OCI-LY3 (cell line): ENCODE results near the gene LAMA3.
"Not testable (repeated sequence)": the region's sequence is repeated elsewhere in the genome, so short reads cannot be mapped to it uniquely, and the experiment has no call there.

Experiments
- H2AFZ ChIP-seq: fragments of 200-600, 300-600 bp; shearing (Covaris generic); 2 replicates; pipeline ENCODE4 v1.6.0; 2014; ENCODE audit warnings: antibody characterized with exemption, low read depth, low read length
- H3K27ac ChIP-seq: fragments of 200-600, 300-600 bp; sonication (generic); 2 replicates; pipeline ENCODE4 v1.5.1; 2014; ENCODE audit warnings: mild to moderate bottlenecking, low read length, moderate library complexity, mixed read lengths
- H3K27me3 ChIP-seq: fragments of 200-600, 300-600 bp; sonication (generic); 2 replicates; pipeline ENCODE4 v1.6.1; 2014; ENCODE audit warnings: low read depth, low read length, mixed read lengths
- H3K36me3 ChIP-seq: fragments of 200-600, 300-600 bp; sonication (generic); replicated peaks from 2 replicates; pipeline ENCODE3; 2014; ENCODE audit warnings: low read depth, low read length, mixed read lengths
- H3K4me1 ChIP-seq: fragments of 300-600, 200-600 bp; sonication (generic); 2 replicates; pipeline ENCODE4 v1.6.1; 2014; ENCODE audit warnings: low read length, mixed read lengths
- H3K4me2 ChIP-seq: fragments of 200-600, 300-600 bp; sonication (generic); 2 replicates; pipeline ENCODE4 v1.6.1; 2014; ENCODE audit warnings: low read length, mixed read lengths
- H3K4me3 ChIP-seq: fragments of 300-600, 200-600 bp; sonication (generic); 2 replicates; pipeline ENCODE4 v1.5.1; 2014; ENCODE audit warnings: antibody characterized with exemption, mild to moderate bottlenecking, low read length, moderate library complexity
- H3K79me2 ChIP-seq: fragments of 300-600, 200-600 bp; shearing (Covaris generic); 2 replicates; pipeline ENCODE4 v1.6.1; 2014; ENCODE audit warnings: mild to moderate bottlenecking, low read length, mixed read lengths
- H3K9ac ChIP-seq: fragments of 300-600, 200-600 bp; shearing (Covaris generic); 2 replicates; pipeline ENCODE4 v1.6.0; 2014; ENCODE audit warnings: mild to moderate bottlenecking, low read length, moderate library complexity
- H3K9me3 ChIP-seq: fragments of 200-600, 300-600 bp; shearing (Covaris generic); 2 replicates; pipeline ENCODE4 v1.6.1; 2014; ENCODE audit warnings: low read length, mixed read lengths; ENCODE audit not compliant: insufficient read depth
- H4K20me1 ChIP-seq: fragments of 200-600, 300-600 bp; sonication (generic); 2 replicates; pipeline ENCODE4 v1.6.1; 2016; ENCODE audit warnings: low read length, mixed read lengths; ENCODE audit not compliant: insufficient read depth
- EZH2phosphoT487 ChIP-seq: fragments of 200-600 bp; shearing (Covaris generic); IDR thresholded peaks from 2 replicates; pipeline ENCODE4 v1.6.1; 2018; ENCODE audit warnings: antibody characterized with exemption, mixed run types, low read depth
- TF ChIP-seq, protein P1 (sequence below): fragments of 200-600, 300-600 bp; sonication (generic); IDR thresholded peaks from 2 replicates; pipeline ENCODE4 v1.5.1; 2014; ENCODE audit warnings: antibody characterized with exemption, low read length, low read depth

Gene LAMA3

DNA sequence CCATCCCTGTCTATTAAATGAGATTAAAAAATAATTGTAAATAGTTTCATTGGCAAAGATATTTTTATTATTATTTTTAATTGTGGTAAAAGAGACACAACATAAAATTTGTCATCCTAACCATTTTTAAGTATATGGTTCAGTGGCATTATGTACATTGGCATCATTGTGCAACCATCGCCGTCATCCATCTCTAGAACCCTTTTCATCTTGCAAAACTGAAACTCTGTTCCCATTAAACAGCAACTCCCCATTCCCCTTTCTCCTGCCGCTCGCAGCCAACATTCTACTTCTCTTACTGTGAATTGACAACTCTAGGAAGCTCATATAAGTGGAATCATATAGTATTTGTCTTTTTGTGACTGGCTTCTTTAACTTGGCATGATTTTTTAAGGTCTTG, 25.3 kb downstream of the LAMA3 start:
- peaks cover 14% of the 10 kb centered on the region for H3K4me1 ChIP-seq
- H3K9me3 ChIP-seq: no peaks in the 10 kb centered on the region
- H3K27ac ChIP-seq: no peak overlapping the region
- no peaks in the 10 kb centered on the region for H3K79me2 ChIP-seq
- no peaks in the 10 kb centered on the region for H3K27me3 ChIP-seq
- H4K20me1 ChIP-seq: no peaks in the 10 kb centered on the region
- H3K9ac ChIP-seq: no peak overlapping the region
- H2AFZ ChIP-seq: no peak overlapping the region
- no peak for TF ChIP-seq EZH2phosphoT487
- TF ChIP-seq, protein P1, sequence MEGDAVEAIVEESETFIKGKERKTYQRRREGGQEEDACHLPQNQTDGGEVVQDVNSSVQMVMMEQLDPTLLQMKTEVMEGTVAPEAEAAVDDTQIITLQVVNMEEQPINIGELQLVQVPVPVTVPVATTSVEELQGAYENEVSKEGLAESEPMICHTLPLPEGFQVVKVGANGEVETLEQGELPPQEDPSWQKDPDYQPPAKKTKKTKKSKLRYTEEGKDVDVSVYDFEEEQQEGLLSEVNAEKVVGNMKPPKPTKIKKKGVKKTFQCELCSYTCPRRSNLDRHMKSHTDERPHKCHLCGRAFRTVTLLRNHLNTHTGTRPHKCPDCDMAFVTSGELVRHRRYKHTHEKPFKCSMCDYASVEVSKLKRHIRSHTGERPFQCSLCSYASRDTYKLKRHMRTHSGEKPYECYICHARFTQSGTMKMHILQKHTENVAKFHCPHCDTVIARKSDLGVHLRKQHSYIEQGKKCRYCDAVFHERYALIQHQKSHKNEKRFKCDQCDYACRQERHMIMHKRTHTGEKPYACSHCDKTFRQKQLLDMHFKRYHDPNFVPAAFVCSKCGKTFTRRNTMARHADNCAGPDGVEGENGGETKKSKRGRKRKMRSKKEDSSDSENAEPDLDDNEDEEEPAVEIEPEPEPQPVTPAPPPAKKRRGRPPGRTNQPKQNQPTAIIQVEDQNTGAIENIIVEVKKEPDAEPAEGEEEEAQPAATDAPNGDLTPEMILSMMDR: no peak
- no peak overlapping the region for H3K4me2 ChIP-seq
- no peaks in the 10 kb centered on the region for H3K36me3 ChIP-seq
- no peak overlapping the region for H3K4me3 ChIP-seq

DNA sequence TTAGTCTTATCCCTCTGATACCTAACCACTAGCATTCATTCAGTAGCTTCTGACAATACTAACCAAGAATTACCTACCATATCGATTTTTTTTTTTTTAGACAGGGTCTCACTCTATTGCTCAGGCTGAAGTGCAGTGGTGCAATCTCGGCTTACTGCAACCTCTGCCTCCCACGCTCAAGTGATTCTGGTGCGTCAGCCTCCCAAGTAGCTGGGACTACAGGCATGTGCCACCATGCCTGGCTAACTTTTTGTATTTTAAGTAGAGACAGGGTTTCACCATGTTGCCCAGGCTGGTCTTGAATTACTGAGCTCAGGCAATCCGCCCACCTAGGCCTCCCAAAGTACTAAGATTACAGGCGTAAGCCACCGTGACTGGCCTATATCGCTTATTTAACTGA, 26.8 kb downstream of the LAMA3 start:
- H3K9ac ChIP-seq, H3K4me2 ChIP-seq, H3K4me3 ChIP-seq, H4K20me1 ChIP-seq, H3K27ac ChIP-seq, H3K9me3 ChIP-seq, H2AFZ ChIP-seq, H3K36me3 ChIP-seq, H3K27me3 ChIP-seq, H3K79me2 ChIP-seq: not testable (repeated sequence)
- peaks cover 14% of the 10 kb centered on the region for H3K4me1 ChIP-seq

DNA sequence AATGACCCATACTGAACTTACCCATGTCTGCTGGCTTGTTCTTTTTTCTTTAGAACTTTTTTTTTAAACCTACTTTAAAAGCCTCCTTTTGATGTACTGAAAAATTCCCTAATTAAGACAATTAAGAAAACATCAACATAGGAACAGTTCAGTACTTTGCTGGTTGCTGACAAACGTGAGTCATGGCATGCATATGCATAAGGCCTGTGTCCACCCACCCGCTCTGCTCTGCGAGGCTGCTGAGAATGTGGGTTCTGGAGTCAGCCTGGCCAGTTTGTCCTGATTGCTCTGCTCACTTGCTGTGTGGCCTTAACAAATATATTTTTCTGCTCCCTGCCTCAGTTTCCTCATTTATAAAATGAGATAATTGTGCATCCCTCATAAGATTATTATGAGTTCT, 27.3 kb downstream of the LAMA3 start:
- H3K27ac ChIP-seq: no peak overlapping the region
- no peaks in the 10 kb centered on the region for H3K9me3 ChIP-seq
- no peak overlapping the region for H3K4me2 ChIP-seq
- no peaks in the 10 kb centered on the region for H3K36me3 ChIP-seq
- no peaks in the 10 kb centered on the region for H3K27me3 ChIP-seq
- H2AFZ ChIP-seq: no peak overlapping the region
- no peak overlapping the region for H3K9ac ChIP-seq
- no peak overlapping the region for H3K4me3 ChIP-seq
- H4K20me1 ChIP-seq: no peaks in the 10 kb centered on the region
- TF ChIP-seq EZH2phosphoT487: no peak
- TF ChIP-seq, protein P1: no peak
- peaks cover 14% of the 10 kb centered on the region for H3K4me1 ChIP-seq
- no peaks in the 10 kb centered on the region for H3K79me2 ChIP-seq

DNA sequence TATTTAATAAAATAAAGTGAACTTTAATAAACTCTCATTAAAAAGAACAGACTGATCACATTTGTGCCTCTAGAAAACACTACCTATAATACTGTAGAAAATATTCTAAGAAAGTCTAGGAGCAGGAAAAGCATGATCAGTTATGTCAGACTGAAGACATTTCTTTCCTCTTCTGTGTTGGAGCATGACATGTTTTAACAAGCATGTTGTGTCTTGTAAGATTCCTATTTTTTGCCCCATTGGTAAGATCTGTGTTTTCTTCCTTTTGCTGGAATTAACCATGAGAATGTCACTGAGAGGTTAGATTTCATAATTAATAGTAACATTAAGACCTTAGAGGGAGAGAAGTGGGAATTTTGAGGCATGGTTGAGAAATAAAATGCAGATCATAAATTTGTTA, 27.7 kb downstream of the LAMA3 start:
- Histone ChIP-seq H3K27me3 (no peaks in the 10 kb centered on the region; the same call in 1 of the 2 replicates), H3K4me1 (peaks cover 14% of the 10 kb centered on the region), H3K27ac (no peak overlapping the region), H3K36me3 (no peaks in the 10 kb centered on the region), H3K9ac (no peak overlapping the region), H4K20me1 (no peaks in the 10 kb centered on the region), H3K79me2 (no peaks in the 10 kb centered on the region), H3K4me2 (no peak overlapping the region), H2AFZ (no peak overlapping the region), H3K4me3 (no peak overlapping the region), H3K9me3 (no peaks in the 10 kb centered on the region)
- TF ChIP-seq, protein P1: no peak
- no peak for TF ChIP-seq EZH2phosphoT487

DNA sequence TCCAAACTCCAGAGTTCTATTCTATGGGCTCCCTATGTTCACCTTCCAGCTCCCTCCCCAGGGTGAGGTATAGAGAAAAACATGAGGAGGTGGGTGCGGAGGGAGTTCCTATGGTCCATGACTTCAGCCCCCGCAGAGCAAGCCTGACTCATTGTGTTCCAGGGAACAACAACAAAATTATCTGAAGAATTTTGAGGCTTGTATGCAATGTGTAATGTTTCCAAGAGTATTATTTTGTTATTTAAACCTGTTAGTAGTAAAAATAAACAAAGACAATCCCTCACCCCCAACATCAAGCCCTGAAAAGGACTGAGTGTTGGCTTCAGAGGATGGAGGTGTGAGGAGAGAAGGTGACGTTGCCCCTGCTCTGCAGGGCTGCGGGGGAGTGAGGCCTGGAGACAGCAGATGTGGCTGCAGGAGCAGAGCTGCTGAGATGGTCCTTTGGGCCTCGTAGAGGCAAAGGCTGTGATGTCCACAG, 29.0 kb downstream of the LAMA3 start:
- no peaks in the 10 kb centered on the region for H3K36me3 ChIP-seq
- TF ChIP-seq, protein P1: no peak
- no peak for TF ChIP-seq EZH2phosphoT487
- no peak overlapping the region for H3K4me3 ChIP-seq
- no peak overlapping the region for H3K9ac ChIP-seq
- H3K4me1 ChIP-seq: peaks cover 14% of the 10 kb centered on the region
- H3K27me3 ChIP-seq: peaks cover 8% of the 10 kb centered on the region
- H3K79me2 ChIP-seq: no peaks in the 10 kb centered on the region
- H2AFZ ChIP-seq: no peak overlapping the region
- no peak overlapping the region for H3K4me2 ChIP-seq
- H3K27ac ChIP-seq: no peak overlapping the region
- no peaks in the 10 kb centered on the region for H4K20me1 ChIP-seq
- H3K9me3 ChIP-seq: no peaks in the 10 kb centered on the region
